GM15510 (cell line): ENCODE data around the gene CACNA1C.

Experiments used
- POLR2A ChIP-seq: IDR thresholded peaks from 3 replicates; pipeline ENCODE4 v1.6.1; 2011; ENCODE audit warnings: borderline replicate concordance; ENCODE audit not compliant: insufficient read length; ENCODE audit errors: extremely low read depth

The CACNA1C gene

GRCh38 chr12:2693980-2694610 lies 641.3 kb downstream of the CACNA1C start:
- TF ChIP-seq POLR2A: no peak

DNA sequence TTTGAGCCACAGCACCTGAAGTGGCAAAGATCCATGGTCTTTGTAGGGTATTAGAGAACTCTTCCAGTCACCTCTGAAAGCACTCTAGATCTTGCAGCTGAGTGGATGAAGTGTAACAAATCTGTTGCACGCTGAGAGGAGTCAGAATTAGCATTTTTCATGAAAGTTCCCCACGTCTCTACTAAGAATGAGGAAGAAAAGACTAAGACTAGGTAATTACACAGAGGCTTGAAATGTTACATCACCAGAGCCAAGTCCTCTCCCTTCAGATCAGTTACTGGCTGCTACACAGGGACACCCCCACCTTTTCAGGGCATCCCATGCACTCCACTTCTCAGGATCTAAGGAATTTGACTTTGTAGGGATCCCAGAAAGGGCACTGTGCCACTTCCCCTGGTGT lies 643.3 kb downstream of the CACNA1C start:
- TF ChIP-seq POLR2A: no peak

GRCh38 chr12:2697057-2697800 lies 644.4 kb downstream of the CACNA1C start:
- TF ChIP-seq POLR2A: no peak

DNA sequence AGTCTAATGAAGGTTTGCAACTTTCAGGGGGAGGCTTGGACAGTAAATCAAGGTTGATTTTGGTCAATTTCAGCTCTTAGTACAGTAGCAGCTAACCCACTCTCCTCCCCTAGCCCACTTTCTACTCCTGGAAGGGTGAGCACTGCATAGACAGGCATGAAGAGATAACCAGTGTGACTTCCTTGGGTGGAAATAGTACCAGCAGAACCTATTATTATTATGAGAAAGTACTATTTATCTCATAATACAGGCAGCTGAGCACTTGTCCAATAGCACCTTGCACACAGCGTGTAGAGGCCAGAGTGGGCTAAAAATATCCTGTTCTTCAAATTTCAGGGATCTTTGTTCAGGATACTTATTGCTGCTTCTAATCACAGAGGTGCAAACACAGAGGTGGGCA lies 645.8 kb downstream of the CACNA1C start:
- no peak for TF ChIP-seq POLR2A

DNA sequence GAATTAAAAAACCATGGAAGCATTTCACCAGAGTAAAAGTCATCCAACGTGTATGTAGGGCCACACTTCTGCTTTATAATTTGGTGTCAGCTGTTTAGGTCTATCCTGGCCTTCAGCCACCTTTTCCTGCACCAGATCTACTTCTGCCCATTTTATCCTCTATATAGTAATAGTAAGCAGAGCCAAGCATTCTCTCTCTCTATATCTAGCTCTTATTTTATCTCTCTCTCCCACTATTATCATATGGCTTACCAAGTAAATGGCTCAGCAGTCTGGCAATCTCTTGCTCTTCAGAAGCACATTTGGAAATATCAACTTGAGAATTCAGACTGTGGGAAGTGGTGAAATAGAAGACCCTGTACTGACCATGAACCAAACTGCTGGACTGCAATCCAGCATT lies 657.9 kb downstream of the CACNA1C start:
- no peak for TF ChIP-seq POLR2A

DNA sequence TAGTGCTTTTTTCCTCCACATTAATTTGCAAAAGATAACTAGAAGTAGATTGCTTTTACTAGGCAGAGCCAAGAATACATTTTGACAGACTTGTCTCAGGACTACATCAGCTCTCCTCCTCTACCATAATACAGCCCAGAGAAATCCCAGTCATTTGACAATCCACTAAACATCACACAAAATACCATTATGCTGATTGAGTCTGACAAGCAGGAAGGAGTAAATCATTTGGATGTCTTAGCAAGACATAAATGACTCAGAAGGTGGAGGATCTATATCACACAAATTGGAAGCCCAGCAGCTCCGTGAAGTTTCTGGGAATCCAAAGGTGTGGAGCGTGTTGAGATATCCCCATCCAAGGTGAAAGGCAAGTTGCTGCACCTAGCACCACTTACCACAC lies 666.6 kb downstream of the CACNA1C start:
- TF ChIP-seq POLR2A: no peak

DNA sequence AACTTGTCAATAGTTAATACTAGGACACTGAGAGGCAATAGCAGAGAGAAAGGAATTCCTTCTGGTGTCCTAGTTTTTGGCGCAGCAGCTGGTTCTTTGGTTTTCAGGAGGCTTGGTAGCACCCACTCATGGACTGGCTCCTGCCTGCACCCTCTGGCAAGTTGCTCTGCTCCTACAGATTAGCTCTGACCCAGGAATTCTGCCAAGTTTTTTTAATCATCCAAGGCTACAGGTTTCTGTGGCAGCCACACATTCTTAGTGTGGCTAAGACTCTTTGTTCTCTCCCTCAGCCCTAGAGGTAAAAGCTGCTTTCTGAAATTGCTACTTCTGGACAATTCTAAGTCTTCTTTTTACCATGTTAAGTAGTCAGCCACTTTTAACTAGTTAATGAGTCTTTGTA lies 670.0 kb downstream of the CACNA1C start:
- TF ChIP-seq POLR2A: no peak

DNA sequence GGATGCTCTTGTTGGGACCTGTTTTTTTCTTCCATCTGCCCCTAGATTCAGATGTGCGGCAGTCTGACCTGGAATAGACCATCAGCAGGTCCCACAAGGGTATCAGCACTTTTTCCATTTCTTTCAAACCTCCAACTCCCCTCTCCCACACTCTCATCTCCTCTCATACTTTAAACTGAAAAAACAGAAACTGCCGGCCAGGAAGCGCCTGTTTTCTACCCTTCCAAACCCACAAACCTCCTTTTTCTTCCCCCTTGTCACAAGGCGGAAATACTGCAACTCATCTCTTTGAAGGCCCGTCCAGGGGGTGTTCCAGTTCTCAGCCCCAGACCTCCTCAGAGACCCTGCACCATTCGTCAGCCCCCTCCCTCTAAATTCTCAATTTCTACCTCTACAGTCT lies 679.5 kb downstream of the CACNA1C start:
- TF ChIP-seq POLR2A: no peak

DNA sequence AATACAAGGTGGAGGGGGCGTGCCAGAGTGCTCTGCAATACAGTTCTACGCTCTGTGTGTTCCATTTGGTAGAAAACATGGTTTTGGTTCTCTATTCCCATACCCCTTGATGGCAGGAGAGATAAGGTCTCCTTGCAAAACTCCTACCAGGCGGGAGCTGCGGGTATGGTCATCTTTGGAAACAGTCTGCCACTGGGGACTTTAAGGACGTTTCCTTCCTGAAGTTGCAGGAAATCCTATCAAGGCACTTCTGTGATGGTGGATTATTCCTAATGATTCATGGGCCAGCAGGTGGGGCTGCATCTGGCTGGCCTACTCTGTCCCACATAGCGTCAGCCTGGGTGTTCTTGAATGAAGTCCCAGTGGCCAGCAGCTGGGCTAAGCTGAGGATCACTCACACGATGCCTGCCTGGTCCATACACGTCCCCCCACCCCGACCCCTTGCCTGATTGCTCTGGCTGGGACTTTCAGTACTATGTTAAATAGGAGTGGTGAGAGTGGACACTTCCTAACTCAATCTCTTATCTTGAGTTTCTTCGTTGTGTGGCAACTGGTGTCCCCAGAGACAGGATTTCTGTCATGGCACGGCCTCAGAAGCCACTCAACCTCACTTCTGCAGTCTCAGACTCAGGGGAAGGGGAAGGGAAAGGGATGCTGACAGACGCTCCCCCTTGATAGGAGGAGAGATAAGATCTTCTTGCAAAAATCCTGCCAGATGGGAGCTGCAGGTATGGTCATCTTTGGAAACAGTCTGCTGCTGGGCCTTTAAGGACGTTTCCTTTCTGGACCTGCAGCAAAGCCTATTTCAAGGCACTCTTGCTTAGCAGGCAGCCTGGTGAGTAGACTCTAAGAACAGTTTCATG lies 680.9 kb downstream of the CACNA1C start:
- TF ChIP-seq POLR2A: no peak

DNA sequence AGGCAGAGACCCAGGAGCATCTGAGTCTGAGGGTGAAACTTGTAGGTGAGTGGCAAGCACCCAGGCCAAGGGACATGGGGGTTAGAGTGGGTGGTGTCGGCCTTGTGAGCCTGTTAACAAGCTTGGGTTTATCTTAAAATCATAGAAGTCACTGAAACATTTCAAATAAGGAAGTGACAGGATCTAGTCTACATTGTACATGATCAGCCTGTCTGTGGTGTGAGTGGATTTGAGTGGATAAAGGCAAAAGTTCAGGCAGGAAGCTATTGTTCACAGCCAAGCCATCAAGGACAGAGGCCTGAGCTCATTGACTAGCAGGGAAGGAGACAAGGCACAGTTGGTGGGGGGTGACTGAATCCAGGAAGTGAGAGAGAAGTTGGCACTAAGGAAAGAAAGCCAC lies 682.6 kb downstream of the CACNA1C start:
- TF ChIP-seq POLR2A: no peak

- no peak for TF ChIP-seq POLR2A
Measured at GRCh38 chr12:2737656-2738241, 685.0 kb downstream of the CACNA1C start.

DNA sequence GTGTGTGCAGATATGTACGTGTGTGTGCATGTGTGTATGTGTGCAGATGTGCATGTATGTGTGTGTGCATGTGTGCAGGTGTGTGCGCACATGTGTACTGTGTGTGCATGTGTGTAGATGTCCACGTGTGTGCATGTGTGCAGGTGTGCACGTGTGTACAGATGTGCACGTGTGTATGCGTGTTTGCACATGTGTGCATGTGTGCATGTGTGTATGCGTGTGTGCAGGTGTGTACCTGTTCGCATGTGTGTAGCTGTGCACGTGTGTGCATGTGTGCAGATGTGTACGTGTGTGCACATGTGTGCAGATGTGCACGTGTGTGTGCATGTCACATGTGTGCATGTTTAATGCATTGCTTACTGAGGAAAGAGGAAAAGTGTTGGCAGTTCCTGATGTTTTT lies 686.3 kb downstream of the CACNA1C start:
- TF ChIP-seq POLR2A: no peak

- no peak for TF ChIP-seq POLR2A
Measured at GRCh38 chr12:2739832-2740641, 687.2 kb downstream of the CACNA1C start.

DNA sequence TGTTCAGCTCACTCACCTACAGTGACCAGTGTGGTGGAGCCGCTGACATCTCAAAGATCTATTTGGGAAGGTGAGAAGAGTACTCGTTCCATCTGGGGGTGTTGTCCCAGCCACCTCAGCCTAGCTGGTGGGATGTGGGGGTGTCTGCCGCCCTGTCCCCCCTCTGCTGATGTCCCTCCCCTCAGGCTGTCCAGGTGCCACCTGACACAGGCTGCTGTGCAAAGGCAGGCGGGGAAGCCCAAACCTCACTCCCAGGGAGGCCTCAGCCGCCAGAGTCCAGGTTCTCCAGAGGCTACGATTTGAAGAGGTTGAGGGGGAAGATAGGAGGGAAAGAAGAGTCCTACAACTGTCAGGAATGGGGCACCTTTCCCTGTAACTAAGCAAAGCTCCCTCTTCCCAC lies 690.7 kb downstream of the CACNA1C start:
- TF ChIP-seq POLR2A: no peak
